A549 (cell line): ENCODE results near the gene CCL7. TPM values are rescaled to one million over a fixed set of nuclear protein-coding genes. Genes with fewer than 3 reads are reported as not detected.

ENCODE experiments used
- ATAC-seq, 2 experiments: fragments of 200-7000 bp in 1 of 2; fragments of >200 bp in 1 of 2; cut with Nextera tagmentation in 1 of 2; cut with Tn5 transposase in 1 of 2; 3 replicates each; pipeline versions ENCODE4 v1.8.0 to v1.9.1; 2018 to 2020; ENCODE audit warnings: mild to moderate bottlenecking in 1 of 2, moderate library complexity in 1 of 2
- CTCF ChIA-PET: fragments of 300-600 bp; sonication (Branson Sonifier 250); formaldehyde crosslinking; extraction: SDS; loops from one replicate; lab custom pipeline; 2021; ENCODE audit warnings: antibody characterized with exemption, inconsistent platforms; lab: Yijun Ruan, JAX
- POLR2A ChIA-PET: fragments of 350-600 bp; formaldehyde crosslinking; extraction: SDS; loops from one replicate; lab custom pipeline; 2021; ENCODE audit warnings: antibody characterized with exemption, inconsistent platforms; lab: Yijun Ruan, JAX
- DNase-seq, 2 experiments: peaks; one replicate each; pipeline versions ENCODE4 v3.0.0 to v3.0.0-alpha.2; 2011 to 2016; ENCODE audit warnings: low read depth in 1 of 2, low spot score in 1 of 2
- FAIRE-seq: peaks from 2 replicates; lab custom pipeline; 2011; peaks lifted over from hg19 to GRCh38; lab: Jason Lieb, UNC
- H3K27ac ChIP-seq, 2 experiments: fragments of >200 bp; sonication (Bioruptor Twin); formaldehyde crosslinking; 3 replicates each; pipeline ENCODE4 v1.5.1; 2016 to 2017
- H3K4me1 ChIP-seq: fragments of >200 bp; sonication (Bioruptor Twin); formaldehyde crosslinking; 3 replicates; pipeline ENCODE4 v1.6.1; 2016
- H3K4me2 ChIP-seq: fragments of >200 bp; sonication (Bioruptor Twin); formaldehyde crosslinking; 3 replicates; pipeline ENCODE4 v1.6.1; 2016
- H3K4me3 ChIP-seq: fragments of >200 bp; sonication (Bioruptor Twin); formaldehyde crosslinking; 3 replicates; pipeline ENCODE4 v1.5.1; 2016
- H3K9me3 ChIP-seq: fragments of >200 bp; sonication (Bioruptor Twin); formaldehyde crosslinking; 3 replicates; pipeline ENCODE4 v1.6.1; 2016
- BHLHE40 ChIP-seq: IDR thresholded peaks from 2 replicates; pipeline ENCODE4 v1.6.1; 2012; ENCODE audit warnings: low read depth, low read length, inconsistent platforms
- CBX2 ChIP-seq: fragments of 200-600 bp; sonication (generic); IDR thresholded peaks from 2 replicates; pipeline ENCODE4 v1.6.1; 2016; ENCODE audit warnings: low read depth, mild to moderate bottlenecking, borderline replicate concordance
- CBX8 ChIP-seq: fragments of 200-600 bp; sonication (generic); IDR thresholded peaks from 2 replicates; pipeline ENCODE4 v1.6.1; 2016
- CEBPB ChIP-seq, 2 experiments: fragments of >200 bp in 1 of 2; sonication (Bioruptor Twin) in 1 of 2; formaldehyde crosslinking in 1 of 2; IDR thresholded peaks; 2 replicates each; pipeline ENCODE4 v1.6.1; 2012 to 2016
- EP300 ChIP-seq, 2 experiments: fragments of >200 bp; sonication (Bioruptor Twin); formaldehyde crosslinking; IDR thresholded peaks; 2 replicates in 1 of 2; 3 replicates in 1 of 2; pipeline ENCODE4 v1.6.1; 2016 to 2017
- FOSL2 ChIP-seq, 2 experiments: fragments of 450-650 bp in 1 of 2; fragments of >200 bp in 1 of 2; sonication (Bioruptor Twin) in 1 of 2; formaldehyde crosslinking; IDR thresholded peaks; 2 replicates each; pipeline versions ENCODE4 v1.5.0 to v1.6.1; 2016 to 2020; ENCODE audit warnings: mild to moderate bottlenecking in 1 of 2, moderate library complexity in 1 of 2
- GATA3 ChIP-seq: IDR thresholded peaks from 2 replicates; pipeline ENCODE4 v1.6.1; 2012; ENCODE audit warnings: borderline replicate concordance
- HOXB5 ChIP-seq: fragments of 250-450 bp; sonication (Bioruptor Pico); IDR thresholded peaks from 2 replicates; pipeline ENCODE4 v1.5.0; 2020; ENCODE audit warnings: mild to moderate bottlenecking, moderate library complexity
- JUN ChIP-seq, 2 experiments: fragments of >200 bp; sonication (Bioruptor Twin); formaldehyde crosslinking; IDR thresholded peaks; 2 replicates in 1 of 2; 3 replicates in 1 of 2; pipeline ENCODE4 v1.6.1; 2016 to 2017
- JUNB ChIP-seq: fragments of >200 bp; sonication (Bioruptor Twin); formaldehyde crosslinking; IDR thresholded peaks from 2 replicates; pipeline ENCODE4 v1.6.1; 2016
- MAFK ChIP-seq: fragments of 450-650 bp; IDR thresholded peaks from 2 replicates; pipeline ENCODE4 v1.6.1; 2014; ENCODE audit not compliant: partially characterized antibody
- NR3C1 ChIP-seq: fragments of >200 bp; sonication (Bioruptor Twin); formaldehyde crosslinking; IDR thresholded peaks from 3 replicates; pipeline ENCODE4 v1.6.1; 2017
- PHF8 ChIP-seq: fragments of 200-600 bp; sonication (generic); IDR thresholded peaks from 2 replicates; pipeline ENCODE4 v1.6.1; 2016; ENCODE audit warnings: low read depth, mild to moderate bottlenecking, antibody characterized with exemption, moderate library complexity, borderline replicate concordance
- POLR2A ChIP-seq: IDR thresholded peaks from 2 replicates; pipeline ENCODE4 v1.6.1; 2012; ENCODE audit warnings: mild to moderate bottlenecking, low read length
- RAD21 ChIP-seq, 2 experiments: fragments of >200 bp in 1 of 2; sonication (Bioruptor Twin) in 1 of 2; formaldehyde crosslinking in 1 of 2; IDR thresholded peaks in 1 of 2; conservative IDR thresholded peaks in 1 of 2; 2 replicates in 1 of 2; 3 replicates in 1 of 2; pipeline ENCODE4 v1.6.1; 2012 to 2018; ENCODE audit warnings: inconsistent platforms in 1 of 2
- RNF2 ChIP-seq: fragments of 200-600 bp; sonication (generic); IDR thresholded peaks from 2 replicates; pipeline ENCODE4 v1.6.1; 2016; ENCODE audit warnings: low read depth, mild to moderate bottlenecking, antibody characterized with exemption, moderate library complexity, borderline replicate concordance
- SMC3 ChIP-seq: fragments of >200 bp; sonication (Bioruptor Twin); formaldehyde crosslinking; IDR thresholded peaks from 3 replicates; pipeline ENCODE4 v1.6.1; 2018; ENCODE audit warnings: inconsistent platforms
- TFCP2L1 ChIP-seq: fragments of 250-450 bp; sonication (Bioruptor Pico); IDR thresholded peaks from 2 replicates; pipeline ENCODE4 v1.5.0; 2021; ENCODE audit warnings: mild to moderate bottlenecking
- TP53 ChIP-seq: fragments of 250-450 bp; sonication (Bioruptor Pico); IDR thresholded peaks from 2 replicates; pipeline ENCODE4 v1.5.0; 2021; ENCODE audit warnings: mild to moderate bottlenecking, moderate library complexity
- ZFP36 ChIP-seq: fragments of 450-650 bp; IDR thresholded peaks from 2 replicates; pipeline ENCODE4 v1.6.1; 2014; ENCODE audit warnings: borderline replicate concordance; ENCODE audit not compliant: partially characterized antibody
- WGBS: methylation state at CpG from one replicate; pipeline ENCODE4 v1.1.6; 2017; ENCODE audit errors: missing lambda C conversion rate; 5-methylcytosine and 5-hydroxymethylcytosine counted together
- polyA plus RNA-seq, 4 experiments: library from polyadenylated mRNA; depleted of rRNA in 3 of 4; stranded (reverse); fragments of >200 nt; fragmentation: RNase III in 1 of 4; extraction: RNeasy Plus Mini Kit Qiagen cat#74134 plus additional on column Dnase treatment in 1 of 4; gene quantifications; 2 replicates in 3 of 4; 3 replicates in 1 of 4; pipeline ENCODE4 v1.2.3, GENCODE V29; 2011 to 2017
- TF ChIP-seq, protein P1 (sequence below): IDR thresholded peaks from 2 replicates; pipeline ENCODE4 v1.6.1; 2012
- TF ChIP-seq, protein P2 (sequence below): fragments of >200 bp; sonication (Bioruptor Twin); formaldehyde crosslinking; IDR thresholded peaks from 3 replicates; pipeline ENCODE4 v1.6.1; 2016
- TF ChIP-seq, protein P3 (sequence below): IDR thresholded peaks from 2 replicates; pipeline ENCODE4 v1.6.1; 2012
- TF ChIP-seq, protein P4 (sequence below): fragments of >200 bp; sonication (Bioruptor Twin); formaldehyde crosslinking; IDR thresholded peaks from 3 replicates; pipeline ENCODE4 v1.5.1; 2016
- TF ChIP-seq, protein P5 (sequence below): fragments of >200 bp; sonication (Bioruptor Twin); formaldehyde crosslinking; IDR thresholded peaks from 2 replicates; pipeline ENCODE4 v1.6.1; 2016

The CCL7 gene
- polyA plus RNA-seq, 2 of the 4 experiments (the other 2 are of a cell fraction), result 0.17 TPM; not detected in 1

DNA sequence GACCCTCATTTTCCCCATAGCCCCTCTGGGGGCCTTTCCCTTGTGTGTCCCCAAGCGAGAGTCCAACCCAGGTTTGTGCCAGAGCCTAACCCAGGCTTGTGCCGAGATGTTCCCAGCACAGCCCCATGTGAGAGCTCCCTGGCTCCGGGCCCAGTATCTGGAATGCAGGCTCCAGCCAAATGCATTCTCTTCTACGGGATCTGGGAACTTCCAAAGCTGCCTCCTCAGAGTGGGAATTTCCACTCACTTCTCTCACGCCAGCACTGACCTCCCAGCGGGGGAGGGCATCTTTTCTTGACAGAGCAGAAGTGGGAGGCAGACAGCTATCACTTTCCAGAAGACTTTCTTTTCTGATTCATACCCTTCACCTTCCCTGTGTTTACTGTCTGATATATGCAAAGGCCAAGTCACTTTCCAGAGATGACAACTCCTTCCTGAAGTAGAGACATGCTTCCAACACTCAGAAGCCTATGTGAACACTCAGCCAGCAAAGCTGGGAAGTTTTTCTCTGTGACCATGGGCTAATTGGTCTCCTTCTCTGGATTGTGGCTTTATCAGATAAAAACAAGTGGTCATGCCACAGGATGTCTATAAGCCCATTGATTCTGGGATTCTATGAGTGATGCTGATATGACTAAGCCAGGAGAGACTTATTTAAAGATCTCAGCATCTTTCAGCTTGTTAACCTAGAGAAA is 17.4 kb upstream of the CCL7 start:
- POLR2A ChIA-PET, result no interaction called here
- Histone ChIP-seq H3K4me2 (peak overlapping the region; percentile 84), H3K9me3 (no peaks in the 10 kb centered on the region), H3K4me3 (no peak overlapping the region), H3K4me1 (peaks cover 80% of the 10 kb centered on the region), H3K27ac (peak overlapping the region; percentile 73 to 87)
- FAIRE-seq, result peak; percentile 93
- WGBS, result under 1% methylated on average over 6 of the region's 6 CpGs
- CTCF ChIA-PET, result interaction anchor here (0.9 to 9.4 kb wide), 4 partner anchors 50 to 109 kb away, joined by 3 to 57 read pairs (median 6); partner anchors contain the start of gene CCL1
- TF ChIP-seq FOSL2 (IDR thresholded peaks at IDR 0.05) (no peak), FOSL2 (CRISPR knock-in tag; IDR thresholded peaks at IDR 0.05) (peak; percentile 75), JUNB (peak; percentile 73), JUN (IDR thresholded peaks at IDR 0.05) (peak; percentile 56 to 73; a peak in 1 of 5 replicates), TP53 (CRISPR knock-in tag) (no peak), NR3C1 (no peak), PHF8 (no peak), SMC3 (0 out of 3 replicates have a peak, but pooled peaks have one; percentile 10), BHLHE40 (no peak), RAD21 (conservative IDR thresholded peaks at IDR 0.05 in 1 of 2, IDR thresholded peaks at IDR 0.05 in 1 of 2) (0 out of 5 replicates have a peak, but pooled peaks of 1 of the 2 experiments have one; percentile 23), EP300 (IDR thresholded peaks at IDR 0.05) (peak in 1 of 2 experiments; percentile 81; a peak in 3 of 5 replicates), TFCP2L1 (CRISPR knock-in tag) (no peak), GATA3 (peak; percentile 79; the same call in 1 of the 2 replicates)
- TF ChIP-seq, protein P1, sequence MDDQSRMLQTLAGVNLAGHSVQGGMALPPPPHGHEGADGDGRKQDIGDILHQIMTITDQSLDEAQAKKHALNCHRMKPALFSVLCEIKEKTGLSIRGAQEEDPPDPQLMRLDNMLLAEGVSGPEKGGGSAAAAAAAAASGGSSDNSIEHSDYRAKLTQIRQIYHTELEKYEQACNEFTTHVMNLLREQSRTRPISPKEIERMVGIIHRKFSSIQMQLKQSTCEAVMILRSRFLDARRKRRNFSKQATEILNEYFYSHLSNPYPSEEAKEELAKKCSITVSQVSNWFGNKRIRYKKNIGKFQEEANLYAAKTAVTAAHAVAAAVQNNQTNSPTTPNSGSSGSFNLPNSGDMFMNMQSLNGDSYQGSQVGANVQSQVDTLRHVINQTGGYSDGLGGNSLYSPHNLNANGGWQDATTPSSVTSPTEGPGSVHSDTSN, result 0 out of 2 replicates have a peak, but pooled peaks have one; percentile 41
- TF ChIP-seq, protein P2, sequence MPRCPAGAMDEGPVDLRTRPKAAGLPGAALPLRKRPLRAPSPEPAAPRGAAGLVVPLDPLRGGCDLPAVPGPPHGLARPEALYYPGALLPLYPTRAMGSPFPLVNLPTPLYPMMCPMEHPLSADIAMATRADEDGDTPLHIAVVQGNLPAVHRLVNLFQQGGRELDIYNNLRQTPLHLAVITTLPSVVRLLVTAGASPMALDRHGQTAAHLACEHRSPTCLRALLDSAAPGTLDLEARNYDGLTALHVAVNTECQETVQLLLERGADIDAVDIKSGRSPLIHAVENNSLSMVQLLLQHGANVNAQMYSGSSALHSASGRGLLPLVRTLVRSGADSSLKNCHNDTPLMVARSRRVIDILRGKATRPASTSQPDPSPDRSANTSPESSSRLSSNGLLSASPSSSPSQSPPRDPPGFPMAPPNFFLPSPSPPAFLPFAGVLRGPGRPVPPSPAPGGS, result no peak
- TF ChIP-seq, protein P3, sequence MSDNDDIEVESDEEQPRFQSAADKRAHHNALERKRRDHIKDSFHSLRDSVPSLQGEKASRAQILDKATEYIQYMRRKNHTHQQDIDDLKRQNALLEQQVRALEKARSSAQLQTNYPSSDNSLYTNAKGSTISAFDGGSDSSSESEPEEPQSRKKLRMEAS, result peak; percentile 81
- peak; percentile 62 to 84 for DNase-seq
- ATAC-seq, result peak; percentile 61 to 76

DNA sequence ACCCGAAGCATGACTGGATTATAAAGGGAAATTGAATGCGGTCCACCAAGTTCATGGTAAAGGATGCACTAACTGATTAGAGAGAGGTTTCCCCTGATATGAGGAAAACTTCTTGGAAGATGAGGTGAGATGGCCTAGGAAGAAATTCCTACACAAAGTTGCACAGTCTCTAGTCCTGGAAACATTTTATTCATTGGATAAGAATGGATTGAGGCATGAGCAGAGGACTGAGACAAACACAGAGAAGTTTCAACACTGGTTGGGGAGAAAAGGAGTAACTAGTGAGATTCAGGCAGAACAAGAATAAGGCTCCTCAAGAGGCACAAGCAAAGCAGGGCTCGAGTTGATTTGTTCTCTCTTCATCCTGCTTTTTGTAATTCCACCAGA is 16.9 kb upstream of the CCL7 start:
- Histone ChIP-seq H3K4me1 (peaks cover 76% of the 10 kb centered on the region), H3K4me2 (peak overlapping the region; percentile 84), H3K27ac (peak overlapping the region; percentile 73 to 87), H3K4me3 (no peak overlapping the region), H3K9me3 (no peaks in the 10 kb centered on the region)
- POLR2A ChIA-PET, result no interaction called here
- CTCF ChIA-PET, result interaction anchor here (1.4 to 9.4 kb wide), 3 partner anchors 50 to 108 kb away, joined by 3 to 57 read pairs (median 9); partner anchors contain the start of gene CCL1
- DNase-seq (no peak), ATAC-seq (no peak), FAIRE-seq (no peak)
- WGBS, result 30% methylated on average over 3 of the region's 3 CpGs
- no peak for TF ChIP-seq JUN (IDR thresholded peaks at IDR 0.05)
- no peak for TF ChIP-seq RAD21 (conservative IDR thresholded peaks at IDR 0.05 in 1 of 2, IDR thresholded peaks at IDR 0.05 in 1 of 2)
- TF ChIP-seq, protein P4, sequence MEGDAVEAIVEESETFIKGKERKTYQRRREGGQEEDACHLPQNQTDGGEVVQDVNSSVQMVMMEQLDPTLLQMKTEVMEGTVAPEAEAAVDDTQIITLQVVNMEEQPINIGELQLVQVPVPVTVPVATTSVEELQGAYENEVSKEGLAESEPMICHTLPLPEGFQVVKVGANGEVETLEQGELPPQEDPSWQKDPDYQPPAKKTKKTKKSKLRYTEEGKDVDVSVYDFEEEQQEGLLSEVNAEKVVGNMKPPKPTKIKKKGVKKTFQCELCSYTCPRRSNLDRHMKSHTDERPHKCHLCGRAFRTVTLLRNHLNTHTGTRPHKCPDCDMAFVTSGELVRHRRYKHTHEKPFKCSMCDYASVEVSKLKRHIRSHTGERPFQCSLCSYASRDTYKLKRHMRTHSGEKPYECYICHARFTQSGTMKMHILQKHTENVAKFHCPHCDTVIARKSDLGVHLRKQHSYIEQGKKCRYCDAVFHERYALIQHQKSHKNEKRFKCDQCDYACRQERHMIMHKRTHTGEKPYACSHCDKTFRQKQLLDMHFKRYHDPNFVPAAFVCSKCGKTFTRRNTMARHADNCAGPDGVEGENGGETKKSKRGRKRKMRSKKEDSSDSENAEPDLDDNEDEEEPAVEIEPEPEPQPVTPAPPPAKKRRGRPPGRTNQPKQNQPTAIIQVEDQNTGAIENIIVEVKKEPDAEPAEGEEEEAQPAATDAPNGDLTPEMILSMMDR, result no peak
- TF ChIP-seq MAFK, result no peak
- TF ChIP-seq, protein P3, result no peak
- no peak for TF ChIP-seq ZFP36
- TF ChIP-seq, protein P5, sequence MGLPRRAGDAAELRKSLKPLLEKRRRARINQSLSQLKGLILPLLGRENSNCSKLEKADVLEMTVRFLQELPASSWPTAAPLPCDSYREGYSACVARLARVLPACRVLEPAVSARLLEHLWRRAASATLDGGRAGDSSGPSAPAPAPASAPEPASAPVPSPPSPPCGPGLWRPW, result no peak
- TF ChIP-seq POLR2A, result no peak
- no peak for TF ChIP-seq CBX2
- TF ChIP-seq CEBPB (IDR thresholded peaks at IDR 0.05), result no peak
- TF ChIP-seq NR3C1, result no peak
- no peak for TF ChIP-seq CBX8
- no peak for TF ChIP-seq EP300 (IDR thresholded peaks at IDR 0.05)
- TF ChIP-seq GATA3, result no peak
- no peak for TF ChIP-seq TP53 (CRISPR knock-in tag)
- TF ChIP-seq, protein P1, result no peak
- TF ChIP-seq TFCP2L1 (CRISPR knock-in tag), result no peak
- no peak for TF ChIP-seq HOXB5 (CRISPR knock-in tag)
- TF ChIP-seq RNF2, result no peak
